Stomach (tissue), 4 donors: ENCODE results near the gene IL16.

Experiments
- POLR2A ChIP-seq, 4 donors: fragments of 450-650 bp; IDR thresholded peaks; one replicate each; pipeline ENCODE4 v1.6.1; 2016; ENCODE audit warnings: antibody characterized with exemption in 4 of 4, control low read depth in 2 of 4, mild to moderate bottlenecking in 1 of 4, moderate library complexity in 1 of 4
- POLR2AphosphoS5 ChIP-seq, 3 donors: sonication (generic); formaldehyde crosslinking; IDR thresholded peaks; one replicate each; pipeline ENCODE4 v1.6.1; 2016; ENCODE audit warnings: antibody characterized with exemption in 3 of 3
- TF ChIP-seq, protein P1 (sequence below), 7 experiments: fragments of 450-650 bp in 4 of 7; fragments of 200-600 bp in 3 of 7; sonication (generic) in 3 of 7; IDR thresholded peaks; one replicate each; pipeline ENCODE4 v1.5.1; 2016 to 2019; ENCODE audit warnings: antibody characterized with exemption in 7 of 7, control low read depth in 2 of 7, mild to moderate bottlenecking in 1 of 7

DNA sequence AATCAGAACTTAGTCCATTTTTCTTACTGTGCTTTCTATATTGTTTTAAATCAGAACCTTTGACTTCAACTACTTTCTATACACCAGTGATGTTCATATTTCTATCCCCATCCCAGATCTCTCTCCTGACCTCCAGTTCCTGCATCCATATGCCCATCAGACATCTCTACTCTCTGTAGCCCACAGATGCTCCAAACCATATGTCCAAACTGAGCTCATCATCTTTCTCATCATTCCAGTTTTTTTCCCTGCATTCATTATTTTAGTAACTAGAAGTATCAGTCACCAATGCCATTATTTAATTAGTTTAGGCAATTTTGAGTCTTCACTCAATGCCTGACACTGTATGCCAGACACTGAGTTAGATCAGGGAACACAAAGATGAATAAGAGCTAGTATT is 25.4 kb upstream of the IL16 start:
- TF ChIP-seq, protein P1, sequence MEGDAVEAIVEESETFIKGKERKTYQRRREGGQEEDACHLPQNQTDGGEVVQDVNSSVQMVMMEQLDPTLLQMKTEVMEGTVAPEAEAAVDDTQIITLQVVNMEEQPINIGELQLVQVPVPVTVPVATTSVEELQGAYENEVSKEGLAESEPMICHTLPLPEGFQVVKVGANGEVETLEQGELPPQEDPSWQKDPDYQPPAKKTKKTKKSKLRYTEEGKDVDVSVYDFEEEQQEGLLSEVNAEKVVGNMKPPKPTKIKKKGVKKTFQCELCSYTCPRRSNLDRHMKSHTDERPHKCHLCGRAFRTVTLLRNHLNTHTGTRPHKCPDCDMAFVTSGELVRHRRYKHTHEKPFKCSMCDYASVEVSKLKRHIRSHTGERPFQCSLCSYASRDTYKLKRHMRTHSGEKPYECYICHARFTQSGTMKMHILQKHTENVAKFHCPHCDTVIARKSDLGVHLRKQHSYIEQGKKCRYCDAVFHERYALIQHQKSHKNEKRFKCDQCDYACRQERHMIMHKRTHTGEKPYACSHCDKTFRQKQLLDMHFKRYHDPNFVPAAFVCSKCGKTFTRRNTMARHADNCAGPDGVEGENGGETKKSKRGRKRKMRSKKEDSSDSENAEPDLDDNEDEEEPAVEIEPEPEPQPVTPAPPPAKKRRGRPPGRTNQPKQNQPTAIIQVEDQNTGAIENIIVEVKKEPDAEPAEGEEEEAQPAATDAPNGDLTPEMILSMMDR (IDR thresholded peaks at IDR 0.05) = no peak
- TF ChIP-seq POLR2AphosphoS5 (IDR thresholded peaks at IDR 0.05) = no peak
- TF ChIP-seq POLR2A (IDR thresholded peaks at IDR 0.05) = no peak
